ENCODE data around the gene TMPRSS9. TPM values are rescaled to one million over a fixed set of nuclear protein-coding genes. Genes with fewer than 3 reads are reported as not detected.
"Not testable (repeated sequence)": the region's sequence is repeated elsewhere in the genome, so short reads cannot be mapped to it uniquely, and the experiment has no call there.

The TMPRSS9 gene
- total RNA-seq, 3 donors from 2014 or later (not counting 1 experiment from before 2014, with no cell fraction given): not detected

GRCh38 chr19:2460245-2460644, 100.2 kb downstream of the TMPRSS9 start:
- H3K4me3 Mint-ChIP-seq: peak overlapping the region; percentile 45
- Histone ChIP-seq H3K27me3 (ENCODE audit: control insufficient read depth, insufficient read depth, low read length) (peaks cover 3% of the 10 kb centered on the region), H3K9me3 (ENCODE audit: control insufficient read depth, insufficient read depth, low read length) (no peaks in the 10 kb centered on the region), H3K4me1 (ENCODE audit: control insufficient read depth, insufficient read depth, low read length) (peaks cover 32% of the 10 kb centered on the region), H3K27ac (ENCODE audit: low read length) (no peak overlapping the region), H3K36me3 (ENCODE audit: control insufficient read depth, insufficient read depth, low read length) (no peaks in the 10 kb centered on the region), H3K4me3 (ENCODE audit: low read length) (no peak overlapping the region)
- no peak for TF ChIP-seq CTCF (IDR thresholded peaks at IDR 0.05)
- intact Hi-C loops (cut with micrococcal nuclease): no loop called here
- no peaks in the 10 kb centered on the region for H3K36me3 Mint-ChIP-seq
- peaks cover 0 to 25% of the 10 kb centered on the region in 2 donors for H3K4me1 Mint-ChIP-seq
- H3K27me3 Mint-ChIP-seq (ENCODE audit: low read depth in 2 of 2): peaks cover 0 to 6% of the 10 kb centered on the region in 2 donors
- no peak overlapping the region for H3K27ac Mint-ChIP-seq
- no peak for DNase-seq
- no peaks in the 10 kb centered on the region for H3K9me3 Mint-ChIP-seq
- ATAC-seq: no peak
- 94% methylated on average over 1 of the region's 1 CpG for WGBS (ENCODE audit: insufficient coverage)

- peaks cover 3% of the 10 kb centered on the region for H3K27me3 ChIP-seq (ENCODE audit: control insufficient read depth, insufficient read depth, low read length)
- Mint-ChIP-seq H3K27ac (no peak overlapping the region), H3K4me3 (peak overlapping the region; percentile 87), H3K4me1 (peaks cover 0 to 20% of the 10 kb centered on the region in 2 donors), H3K36me3 (no peaks in the 10 kb centered on the region), H3K9me3 (no peaks in the 10 kb centered on the region), H3K27me3 (ENCODE audit: low read depth in 2 of 2) (peaks cover 0 to 6% of the 10 kb centered on the region in 2 donors)
- peak; percentile 58 to 77 (median 72) for ATAC-seq
- no peaks in the 10 kb centered on the region for H3K9me3 ChIP-seq (ENCODE audit: control insufficient read depth, insufficient read depth, low read length)
- WGBS (ENCODE audit: insufficient coverage): 3% methylated on average over 62 of the region's 62 CpGs
- intact Hi-C loops (cut with micrococcal nuclease): no loop called here
- H3K36me3 ChIP-seq (ENCODE audit: control insufficient read depth, insufficient read depth, low read length): no peaks in the 10 kb centered on the region
- peak; percentile 36 to 67 for DNase-seq
- H3K4me1 ChIP-seq (ENCODE audit: control insufficient read depth, insufficient read depth, low read length): peaks cover 22% of the 10 kb centered on the region
- no peak overlapping the region for H3K27ac ChIP-seq (ENCODE audit: low read length)
- peak overlapping the region; percentile 42 for H3K4me3 ChIP-seq (ENCODE audit: low read length)
- no peak for TF ChIP-seq CTCF (IDR thresholded peaks at IDR 0.05)
These were observed 101.9 kb downstream of the TMPRSS9 start for GRCh38 chr19:2461751-2462634.

- peaks cover 17% of the 10 kb centered on the region for H3K4me1 ChIP-seq (ENCODE audit: control insufficient read depth, insufficient read depth, low read length)
- Mint-ChIP-seq H3K36me3 (no peaks in the 10 kb centered on the region), H3K27ac (no peak overlapping the region), H3K9me3 (no peaks in the 10 kb centered on the region), H3K27me3 (ENCODE audit: low read depth in 2 of 2) (peaks cover 0 to 6% of the 10 kb centered on the region in 2 donors), H3K4me1 (peaks cover 0 to 14% of the 10 kb centered on the region in 2 donors), H3K4me3 (peak overlapping the region; percentile 17)
- no peaks in the 10 kb centered on the region for H3K9me3 ChIP-seq (ENCODE audit: control insufficient read depth, insufficient read depth, low read length)
- no peak overlapping the region for H3K27ac ChIP-seq (ENCODE audit: low read length)
- intact Hi-C loops (cut with micrococcal nuclease): no loop called here
- WGBS (ENCODE audit: insufficient coverage): 56% methylated on average over 46 of the region's 46 CpGs
- H3K4me3 ChIP-seq (ENCODE audit: low read length): no peak overlapping the region
- DNase-seq (no peak), ATAC-seq (no peak)
- no peaks in the 10 kb centered on the region for H3K36me3 ChIP-seq (ENCODE audit: control insufficient read depth, insufficient read depth, low read length)
- TF ChIP-seq CTCF (IDR thresholded peaks at IDR 0.05): no peak
- H3K27me3 ChIP-seq (ENCODE audit: control insufficient read depth, insufficient read depth, low read length): peaks cover 3% of the 10 kb centered on the region
These were observed 102.8 kb downstream of the TMPRSS9 start for GRCh38 chr19:2462635-2463421.

- H3K9me3 Mint-ChIP-seq; H3K36me3 Mint-ChIP-seq; DNase-seq; H3K27me3 Mint-ChIP-seq (ENCODE audit: low read depth in 2 of 2); ATAC-seq; H3K9me3 ChIP-seq (ENCODE audit: control insufficient read depth, insufficient read depth, low read length); intact Hi-C loops (cut with micrococcal nuclease); H3K27ac ChIP-seq (ENCODE audit: low read length); H3K27me3 ChIP-seq (ENCODE audit: control insufficient read depth, insufficient read depth, low read length); H3K4me3 Mint-ChIP-seq; H3K36me3 ChIP-seq (ENCODE audit: control insufficient read depth, insufficient read depth, low read length); H3K4me3 ChIP-seq (ENCODE audit: low read length); H3K27ac Mint-ChIP-seq: not testable (repeated sequence)
- peaks cover 17% of the 10 kb centered on the region for H3K4me1 ChIP-seq (ENCODE audit: control insufficient read depth, insufficient read depth, low read length)
- H3K4me1 Mint-ChIP-seq: peaks cover 0 to 14% of the 10 kb centered on the region in 2 donors
- WGBS (ENCODE audit: insufficient coverage): 98% methylated on average over 5 of the region's 5 CpGs
These were observed 103.6 kb downstream of the TMPRSS9 start for GRCh38 chr19:2463694-2464093.

Measured in natural killer cell (primary cell).